Erythroblast (primary cell): ENCODE data around the gene RAD18.
A peak's percentile ranks its signal among the peaks of the same experiment; 100 is the strongest.

Source experiments
- DNase-seq, 2 experiments: peaks; one replicate each; lab custom pipeline; 2025; lab: John Stamatoyannopoulos, UW
- GATA1 ChIP-seq: IDR thresholded peaks from 2 replicates; pipeline ENCODE4 v1.6.1; 2011; ENCODE audit warnings: low read depth, mild to moderate bottlenecking, control low read depth, low read length, moderate library complexity
- POLR2A ChIP-seq: IDR thresholded peaks from 2 replicates; pipeline ENCODE4 v1.6.1; 2011; ENCODE audit warnings: mild to moderate bottlenecking, low read length

RAD18 gene

DNA sequence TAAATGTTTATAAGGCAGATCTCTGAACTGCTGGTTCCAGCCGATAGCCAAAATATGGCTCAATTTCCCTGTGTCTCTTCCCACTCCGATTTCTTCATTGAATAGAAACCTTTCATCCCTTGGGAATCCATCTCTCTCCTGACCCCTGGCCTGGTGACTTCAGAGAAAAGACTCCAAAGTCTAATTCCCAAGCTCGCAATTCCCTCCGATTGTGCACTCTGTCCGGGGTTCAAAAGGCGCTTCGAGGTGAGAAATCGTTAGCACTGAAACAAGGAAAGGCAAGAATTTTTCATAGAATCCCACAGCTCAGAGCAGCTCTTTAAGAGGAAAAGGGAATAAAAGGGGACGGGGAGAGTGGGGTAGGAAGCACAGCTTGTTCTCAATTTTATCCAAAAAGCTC is 18.4 kb upstream of the RAD18 start:
- DNase-seq, result no peak
- TF ChIP-seq GATA1 (no peak), POLR2A (no peak)

DNA sequence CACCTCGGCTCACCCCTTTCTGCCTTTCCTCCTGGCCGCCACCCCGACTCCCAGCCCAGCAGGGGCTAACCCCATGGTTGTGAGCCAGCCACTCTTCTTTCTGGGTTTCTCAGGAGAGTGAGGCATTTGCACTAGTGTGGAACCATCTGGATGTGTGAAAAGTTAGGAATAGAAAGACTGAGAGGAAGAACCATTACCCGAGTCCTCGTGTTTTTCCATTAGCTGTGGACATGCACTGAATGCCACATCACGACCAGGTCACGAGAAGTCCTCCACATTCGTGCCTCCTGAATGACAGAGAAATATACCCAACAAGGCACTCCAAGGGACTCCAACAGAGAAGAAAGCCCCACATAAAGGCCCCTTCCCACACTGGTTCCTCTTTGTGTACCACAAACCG is 18.0 kb upstream of the RAD18 start:
- TF ChIP-seq POLR2A (no peak), GATA1 (no peak)

DNA sequence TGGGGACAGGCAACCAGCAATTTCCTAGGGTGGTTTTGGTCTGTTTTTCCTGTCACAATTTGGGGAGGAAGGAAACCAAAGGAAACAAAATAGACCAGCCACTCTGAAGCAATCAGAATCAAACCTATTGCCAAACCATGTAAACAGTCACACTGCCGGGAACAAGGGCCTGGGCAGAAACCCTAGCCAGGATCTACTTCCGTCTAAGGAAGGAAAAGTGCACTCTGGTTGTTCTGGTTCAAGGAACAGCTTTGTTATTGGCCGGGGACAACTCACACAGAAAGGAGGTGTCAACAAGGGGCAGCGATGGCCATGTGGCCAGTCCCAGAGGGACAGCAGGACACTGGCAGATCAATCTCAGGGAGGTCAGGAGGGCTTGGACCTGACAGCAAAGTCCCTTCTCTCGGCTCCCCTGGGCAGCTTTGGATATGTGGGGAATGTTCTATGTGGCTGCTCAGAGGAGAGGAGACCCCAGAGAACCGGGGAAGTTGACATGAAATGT is 17.5 kb upstream of the RAD18 start:
- DNase-seq, result no peak

More for the DNA sequence above, 18.0 kb upstream of the RAD18 start:
- DNase-seq, result no peak

DNA sequence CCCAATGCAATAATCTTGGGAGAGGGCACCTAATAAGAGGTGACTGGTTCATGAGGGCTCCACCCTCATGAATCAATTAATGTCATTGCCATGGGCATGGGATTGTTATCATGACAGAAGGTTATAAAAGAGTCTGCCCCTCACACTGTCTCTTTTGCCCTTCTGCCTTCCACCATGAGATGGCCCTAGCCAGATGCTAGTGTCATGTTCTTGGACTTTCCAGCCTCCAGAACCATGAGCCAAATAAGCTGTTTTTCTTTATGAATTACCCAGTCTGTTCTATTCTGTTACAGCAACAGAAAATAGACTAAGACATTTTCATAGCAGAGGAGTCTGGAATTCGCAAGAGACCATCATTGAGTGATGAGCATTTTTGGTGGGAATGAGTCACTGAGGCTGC is 16.0 kb upstream of the RAD18 start:
- TF ChIP-seq POLR2A (no peak), GATA1 (no peak)
- DNase-seq, result no peak

More for the DNA sequence above, 17.5 kb upstream of the RAD18 start:
- no peak for TF ChIP-seq POLR2A
- TF ChIP-seq GATA1, result no peak

- DNase-seq, result no peak
- TF ChIP-seq POLR2A, result no peak
These were observed 15.3 kb upstream of the RAD18 start for GRCh38 chr3:8978551-8978950.

GRCh38 chr3:8976540-8977182 is 13.4 kb upstream of the RAD18 start:
- no peak for TF ChIP-seq GATA1
- DNase-seq, result no peak

DNA sequence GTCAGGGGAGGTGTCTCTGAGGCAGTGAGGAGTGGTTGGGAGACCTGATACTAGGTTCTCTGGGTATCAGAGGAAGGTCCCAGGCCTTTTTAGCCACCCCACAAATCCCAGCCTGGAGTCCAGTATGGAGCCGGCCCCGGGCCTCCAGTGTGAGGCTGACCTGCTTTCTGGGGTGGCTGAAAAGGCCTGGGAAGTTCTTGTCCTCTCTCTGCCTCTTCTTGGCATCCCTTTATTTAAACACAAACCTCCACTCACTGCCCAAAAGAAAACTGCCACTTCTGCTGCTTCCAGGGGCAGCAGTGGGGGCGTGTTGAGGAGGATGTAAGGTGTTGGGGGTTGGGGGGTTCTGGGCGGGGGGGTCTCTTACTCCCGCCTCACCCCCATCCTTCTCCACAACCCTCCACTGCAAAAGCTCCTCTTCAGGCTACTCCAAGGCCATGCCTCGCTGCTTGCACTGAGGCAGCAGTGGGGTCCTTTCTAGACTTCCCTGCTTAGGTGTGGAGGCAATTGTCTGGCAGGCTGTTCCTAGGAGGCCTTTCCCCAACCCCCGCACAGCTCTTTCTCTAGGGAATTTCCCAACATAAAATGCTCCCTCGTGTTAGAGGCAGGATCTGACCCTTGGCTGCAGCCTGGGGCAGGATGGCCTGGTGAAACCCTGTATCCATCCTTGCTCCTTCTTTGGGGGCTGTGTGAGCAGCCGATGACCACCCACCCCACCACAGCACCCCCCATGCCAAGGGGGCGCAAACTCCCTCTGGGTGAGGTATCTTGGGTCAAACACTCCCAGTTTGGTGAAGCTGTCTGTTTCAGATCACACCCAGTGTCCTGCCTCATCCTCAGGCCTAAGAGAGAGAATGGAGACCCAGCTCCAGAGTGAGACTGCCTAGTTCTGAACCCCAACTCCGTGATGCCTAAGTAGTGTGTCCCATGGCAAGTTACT is 12.1 kb upstream of the RAD18 start:
- TF ChIP-seq GATA1, result no peak
- no peak for TF ChIP-seq POLR2A
- DNase-seq, result no peak

- TF ChIP-seq GATA1 (no peak), POLR2A (no peak)
- no peak for DNase-seq
These were observed 11.2 kb upstream of the RAD18 start for GRCh38 chr3:8974458-8974857.

DNA sequence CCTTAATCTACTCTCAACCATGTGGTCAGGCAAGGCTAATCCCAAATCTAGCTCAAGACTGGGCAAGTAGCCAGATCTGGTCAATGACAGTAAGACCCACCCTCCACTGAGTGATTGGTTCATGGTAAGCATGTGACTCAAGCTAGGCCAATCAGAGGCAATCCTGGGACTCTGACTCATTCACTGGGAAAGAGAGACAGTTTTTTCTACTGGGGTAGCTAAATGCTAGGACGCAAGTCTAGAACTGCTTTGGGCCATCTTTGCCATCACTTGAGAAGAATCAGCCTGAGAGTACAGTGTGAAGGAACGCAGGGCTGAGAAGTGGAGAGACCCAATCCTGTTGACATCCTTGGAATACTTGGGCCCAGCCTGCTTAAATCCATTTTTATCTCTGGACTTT is 9.4 kb upstream of the RAD18 start:
- DNase-seq, result peak; percentile 70 to 74
- TF ChIP-seq GATA1 (no peak), POLR2A (no peak)

DNA sequence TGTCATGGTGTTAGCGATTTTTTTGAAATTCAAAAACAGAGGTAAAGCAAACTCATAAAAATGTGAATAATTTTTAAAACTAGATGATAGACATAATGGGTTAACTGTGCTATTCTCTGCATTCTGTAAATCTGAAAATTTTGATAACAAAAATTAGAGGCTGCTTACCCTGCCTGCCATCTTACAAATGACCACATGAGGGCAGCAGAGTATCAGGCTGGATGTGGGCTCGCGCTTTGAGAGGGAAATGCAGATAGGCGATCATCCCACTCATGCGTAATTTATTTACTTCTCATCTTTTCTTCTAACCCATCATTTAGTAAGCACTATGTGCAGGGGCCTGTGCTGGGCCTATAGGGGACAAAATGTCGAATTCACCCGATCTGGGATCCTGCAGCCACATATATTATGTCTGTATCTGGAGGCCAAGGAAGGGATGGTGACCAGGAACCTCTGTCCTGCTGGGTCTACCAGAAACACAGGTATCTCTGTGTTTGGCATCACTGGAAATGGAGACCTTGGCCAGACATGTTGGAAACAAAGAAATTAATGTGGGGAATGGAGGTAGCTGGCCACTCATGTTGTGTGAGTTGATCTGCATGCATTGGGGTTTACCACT is 7.8 kb upstream of the RAD18 start:
- no peak for TF ChIP-seq POLR2A
- TF ChIP-seq GATA1, result no peak
- peak; percentile 68 to 84 for DNase-seq

DNA sequence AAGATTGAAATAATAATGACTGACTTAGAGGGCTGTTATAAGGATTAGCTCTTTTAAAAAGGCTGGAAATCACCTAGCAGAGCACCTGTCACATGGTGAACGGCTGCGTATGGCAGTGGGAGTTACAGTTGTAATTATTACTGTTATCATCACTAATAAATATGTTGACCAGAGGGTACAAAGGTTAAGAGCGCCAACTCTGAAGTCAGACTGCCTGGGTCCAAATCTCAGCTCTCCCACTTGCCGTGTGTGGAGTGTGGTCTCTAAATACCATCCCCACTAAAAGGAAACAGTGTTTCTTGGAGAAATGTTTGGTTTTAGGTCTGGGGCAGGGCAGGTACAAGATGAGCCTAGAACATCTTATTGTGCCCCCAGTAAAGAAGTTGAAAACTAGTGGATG is 6.0 kb upstream of the RAD18 start:
- no peak for DNase-seq
- TF ChIP-seq POLR2A, result no peak
- no peak for TF ChIP-seq GATA1

GRCh38 chr3:8968375-8968882 is 5.2 kb upstream of the RAD18 start:
- DNase-seq, result no peak
- TF ChIP-seq GATA1 (no peak), POLR2A (no peak)

GRCh38 chr3:8967553-8967952 is 4.3 kb upstream of the RAD18 start:
- no peak for DNase-seq
- no peak for TF ChIP-seq POLR2A
- TF ChIP-seq GATA1, result no peak
